Adrenal gland (tissue), 12 donors: ENCODE data around the gene CTNNBIP1. TPM values are rescaled to one million over a fixed set of nuclear protein-coding genes. Genes with fewer than 3 reads are reported as not detected.

Experiments used
- DNase-seq, 7 donors: peaks; one replicate each; pipeline ENCODE4 v3.0.0-alpha.2; 2019 to 2020
- H3K27ac ChIP-seq, 5 donors: fragments of 200-600 bp; sonication (generic) in 4 of 5; 1 replicate in 3 of 5; 2 replicates in 2 of 5; pipeline versions ENCODE4 v1.5.1 to v1.8.0; 2016 to 2020; ENCODE audit warnings: mild to moderate bottlenecking in 1 of 5
- H3K27me3 ChIP-seq: fragments of 200-600 bp; 2 replicates; pipeline ENCODE4 v1.8.0; 2021
- H3K36me3 ChIP-seq, 2 donors: fragments of 200-600 bp; replicated peaks in 1 of 2; 1 replicate in 1 of 2; 2 replicates in 1 of 2; pipeline versions ENCODE4 v1.5.1 to v1.8.0; 2018 to 2022
- H3K4me1 ChIP-seq, 2 donors: fragments of 200-600 bp; replicated peaks in 1 of 2; 1 replicate in 1 of 2; 2 replicates in 1 of 2; pipeline versions ENCODE4 v1.5.1 to v1.8.0; 2018 to 2021
- H3K4me3 ChIP-seq, 4 donors: fragments of 200-600 bp; sonication (generic) in 3 of 4; one replicate each; pipeline ENCODE4 v1.5.1; 2016 to 2018
- H3K9me3 ChIP-seq, 3 donors: fragments of 200-600 bp; sonication (generic) in 1 of 3; replicated peaks in 1 of 3; 1 replicate in 2 of 3; 2 replicates in 1 of 3; pipeline versions ENCODE4 v1.5.1 to v1.8.0; 2016 to 2021
- POLR2A ChIP-seq, 2 donors: fragments of 450-650 bp; IDR thresholded peaks; one replicate each; pipeline ENCODE4 v1.6.1; 2017; ENCODE audit warnings: antibody characterized with exemption in 2 of 2, mild to moderate bottlenecking in 2 of 2, moderate library complexity in 1 of 2
- WGBS, 4 donors: extraction: QIAGEN DNeasy Blood & Tissue Kit in 2 of 4; methylation state at CpG; one replicate each; pipeline versions ENCODE4 v1.1.5 to v1.1.7; 2013 to 2017; 5-methylcytosine and 5-hydroxymethylcytosine counted together
- intact Hi-C, 2 donors: fragments of 100-400 bp; cut with DNase I; formaldehyde crosslinking; loops; one replicate each; pipeline versions ENCODE4 v1.14.1 to v1.15.0; 2022 to 2023
- polyA plus RNA-seq, 3 donors: library from polyadenylated mRNA; stranded (reverse); fragments of 200-250 nt in 2 of 3; fragments of 350-450 nt in 1 of 3; fragmentation: Illumina TruSeq in 1 of 3; extraction: RNeasy Lipid Tissue Mini Kit (QIAGEN cat#74804) in 1 of 3; gene quantifications; one replicate each; pipeline ENCODE4 v1.2.3, GENCODE V29; 2013 to 2014
- total RNA-seq, 9 donors: library from RNA; depleted of rRNA in 4 of 9; stranded (reverse); fragments of >200 nt in 4 of 9; fragments of 120-200 nt in 1 of 9; fragmentation: NEBNext Ultra II Directional in 1 of 9; extraction: Animal tissue kit (Norgen Biotek cat#: 25700) in 1 of 9; gene quantifications; one replicate each; pipeline versions ENCODE4 v1.1.0 to v1.2.4, GENCODE V29; 2013 to 2023
- TF ChIP-seq, protein P1 (sequence below), 6 experiments: fragments of 450-650 bp in 4 of 6; fragments of 200-600 bp in 2 of 6; sonication (generic) in 1 of 6; IDR thresholded peaks; 1 replicate in 5 of 6; 2 replicates in 1 of 6; pipeline versions ENCODE4 v1.5.1 to v1.8.0; 2016 to 2021; ENCODE audit warnings: antibody characterized with exemption in 6 of 6, mild to moderate bottlenecking in 2 of 6, moderate library complexity in 1 of 6
- donor health status: healthy with polysubstance abuse.
- donor health status: Bipolar disorder and iron deficiency.
- donor health status: DM: yes; HTN: yes; CAD: no.
- donor health status: DM: no; HTN: no; CAD: no.
- donor health status: DM: no; HTN: no; CAD: no.
- donor health status: DM: yes; HTN: yes; CAD: no.

Gene CTNNBIP1
- total and polyA plus RNA-seq, 12 donors, result 6.8 to 26.9 (median 16.0) TPM

DNA sequence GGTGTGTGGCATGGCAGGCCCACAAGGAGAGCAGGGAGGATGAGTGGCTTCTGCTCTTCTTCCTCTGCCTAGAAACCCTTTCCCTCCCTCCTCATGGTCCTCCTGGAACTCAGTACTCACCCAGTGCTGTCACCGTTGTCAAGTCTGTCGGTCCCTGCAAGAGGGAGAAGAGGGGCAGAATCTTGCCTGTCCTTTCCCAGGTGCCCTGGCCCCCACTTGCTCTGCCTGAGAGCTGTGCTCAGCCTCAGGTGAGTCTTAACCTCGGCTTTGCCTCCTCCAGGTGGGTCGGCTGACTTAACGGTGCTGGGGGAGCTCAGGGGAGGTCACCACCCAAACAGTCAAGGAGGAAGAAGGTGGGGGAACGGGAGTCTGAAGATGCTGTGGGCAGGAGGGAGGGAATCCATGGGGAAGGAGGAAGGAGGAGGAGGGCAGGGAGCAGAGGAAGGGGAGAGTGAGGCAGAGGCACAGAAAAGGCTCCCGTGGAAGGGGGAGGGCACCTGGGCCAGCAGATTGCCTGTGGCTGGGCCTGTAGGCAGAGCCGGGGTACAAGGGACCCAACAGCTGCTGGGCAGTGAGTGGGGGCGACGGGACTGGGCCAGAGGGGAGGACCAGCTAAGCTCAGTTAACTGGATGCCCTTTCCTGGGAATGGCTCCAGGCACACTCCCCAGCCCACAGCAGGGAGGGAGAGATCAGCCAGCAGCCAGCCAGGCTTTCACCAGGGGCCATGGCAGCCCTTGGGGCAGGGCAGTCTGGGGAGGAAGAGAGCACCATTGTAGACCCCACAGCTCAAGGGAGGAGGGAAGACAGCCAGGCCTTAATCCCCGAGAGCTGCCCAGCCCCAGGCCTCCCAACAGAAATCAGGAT lies 26.3 kb downstream of the CTNNBIP1 start:
- 83 to 92% (median 86%) methylated on average over 8 to 11 of the region's 11 CpGs for WGBS, 4 donors
- H3K4me3 ChIP-seq, result no peak overlapping the region
- intact Hi-C loops, result no loop called here
- H3K4me1 ChIP-seq, result no peaks in the 10 kb centered on the region
- TF ChIP-seq, protein P1, sequence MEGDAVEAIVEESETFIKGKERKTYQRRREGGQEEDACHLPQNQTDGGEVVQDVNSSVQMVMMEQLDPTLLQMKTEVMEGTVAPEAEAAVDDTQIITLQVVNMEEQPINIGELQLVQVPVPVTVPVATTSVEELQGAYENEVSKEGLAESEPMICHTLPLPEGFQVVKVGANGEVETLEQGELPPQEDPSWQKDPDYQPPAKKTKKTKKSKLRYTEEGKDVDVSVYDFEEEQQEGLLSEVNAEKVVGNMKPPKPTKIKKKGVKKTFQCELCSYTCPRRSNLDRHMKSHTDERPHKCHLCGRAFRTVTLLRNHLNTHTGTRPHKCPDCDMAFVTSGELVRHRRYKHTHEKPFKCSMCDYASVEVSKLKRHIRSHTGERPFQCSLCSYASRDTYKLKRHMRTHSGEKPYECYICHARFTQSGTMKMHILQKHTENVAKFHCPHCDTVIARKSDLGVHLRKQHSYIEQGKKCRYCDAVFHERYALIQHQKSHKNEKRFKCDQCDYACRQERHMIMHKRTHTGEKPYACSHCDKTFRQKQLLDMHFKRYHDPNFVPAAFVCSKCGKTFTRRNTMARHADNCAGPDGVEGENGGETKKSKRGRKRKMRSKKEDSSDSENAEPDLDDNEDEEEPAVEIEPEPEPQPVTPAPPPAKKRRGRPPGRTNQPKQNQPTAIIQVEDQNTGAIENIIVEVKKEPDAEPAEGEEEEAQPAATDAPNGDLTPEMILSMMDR (IDR thresholded peaks at IDR 0.05), result no peak
- TF ChIP-seq POLR2A (IDR thresholded peaks at IDR 0.05), result no peak
- no peak for DNase-seq
- no peaks in the 10 kb centered on the region for H3K36me3 ChIP-seq
- no peaks in the 10 kb centered on the region for H3K27me3 ChIP-seq
- no peaks in the 10 kb centered on the region for H3K9me3 ChIP-seq
- H3K27ac ChIP-seq, result no peak overlapping the region

DNA sequence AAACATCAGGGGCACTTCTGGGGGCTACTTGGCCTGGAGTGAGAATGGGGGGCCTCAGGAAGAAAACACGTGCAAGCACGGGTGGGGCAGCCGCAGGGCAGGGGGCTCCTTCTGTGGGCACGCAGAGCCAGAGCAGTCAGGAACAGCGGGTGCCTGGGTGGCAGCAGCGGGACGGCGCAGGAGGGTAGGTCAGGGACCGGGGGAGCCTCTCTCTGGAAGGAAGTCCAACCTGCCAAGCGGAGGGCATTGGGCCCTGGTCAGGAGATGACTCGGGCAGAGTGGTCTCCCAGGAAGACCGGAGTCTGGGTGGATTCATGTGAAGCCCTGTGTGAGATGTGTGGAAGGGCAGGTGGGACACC lies 27.1 kb downstream of the CTNNBIP1 start:
- Histone ChIP-seq H3K36me3 (no peaks in the 10 kb centered on the region), H3K4me3 (no peak overlapping the region), H3K27me3 (no peaks in the 10 kb centered on the region), H3K27ac (no peak overlapping the region), H3K4me1 (no peaks in the 10 kb centered on the region), H3K9me3 (no peaks in the 10 kb centered on the region)
- intact Hi-C loops, result no loop called here
- WGBS, 4 donors, result 91 to 95% (median 93%) methylated on average over 12 of the region's 12 CpGs
- no peak for DNase-seq
- TF ChIP-seq POLR2A (IDR thresholded peaks at IDR 0.05), result no peak
- TF ChIP-seq, protein P1 (IDR thresholded peaks at IDR 0.05), result no peak

DNA sequence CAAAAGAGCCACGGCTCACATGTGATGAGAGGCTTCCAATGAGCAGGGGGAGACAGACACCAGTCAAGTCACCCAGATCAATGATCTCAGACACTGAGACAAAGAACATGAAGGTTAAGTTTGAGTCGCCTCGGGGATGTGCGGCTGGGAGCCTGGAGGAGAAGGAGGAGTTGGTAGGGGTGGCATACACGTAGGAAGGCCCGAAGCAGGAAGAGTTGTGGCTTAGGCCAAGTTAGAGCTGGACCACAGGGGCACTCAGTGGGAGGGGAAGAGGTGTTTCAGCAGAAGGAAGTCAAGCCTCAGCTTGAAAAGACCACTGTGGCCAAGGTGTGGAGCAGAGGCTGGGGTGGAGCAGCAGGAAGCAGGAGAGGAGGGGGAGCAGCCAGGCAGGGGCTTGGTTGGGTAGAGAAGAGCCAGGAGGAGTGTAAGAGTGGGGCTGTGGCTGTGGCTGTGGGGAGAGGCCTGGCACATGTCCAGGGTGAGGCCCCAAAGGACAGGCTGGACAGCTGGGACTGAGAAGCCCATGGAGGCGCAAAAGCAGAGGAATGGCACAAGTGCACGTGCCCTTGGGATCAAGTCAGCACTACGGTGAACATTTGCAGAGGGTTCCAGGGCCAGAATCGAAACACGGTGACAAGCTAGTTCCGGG lies 27.6 kb downstream of the CTNNBIP1 start:
- Histone ChIP-seq H3K27me3 (no peaks in the 10 kb centered on the region), H3K4me3 (no peak overlapping the region), H3K36me3 (no peaks in the 10 kb centered on the region), H3K9me3 (no peaks in the 10 kb centered on the region), H3K4me1 (no peaks in the 10 kb centered on the region), H3K27ac (no peak overlapping the region)
- TF ChIP-seq, protein P1 (IDR thresholded peaks at IDR 0.05), result no peak
- TF ChIP-seq POLR2A (IDR thresholded peaks at IDR 0.05), result no peak
- WGBS, 4 donors, result 82 to 91% (median 88%) methylated on average over 12 of the region's 12 CpGs
- DNase-seq, result no peak
- intact Hi-C loops, result no loop called here

DNA sequence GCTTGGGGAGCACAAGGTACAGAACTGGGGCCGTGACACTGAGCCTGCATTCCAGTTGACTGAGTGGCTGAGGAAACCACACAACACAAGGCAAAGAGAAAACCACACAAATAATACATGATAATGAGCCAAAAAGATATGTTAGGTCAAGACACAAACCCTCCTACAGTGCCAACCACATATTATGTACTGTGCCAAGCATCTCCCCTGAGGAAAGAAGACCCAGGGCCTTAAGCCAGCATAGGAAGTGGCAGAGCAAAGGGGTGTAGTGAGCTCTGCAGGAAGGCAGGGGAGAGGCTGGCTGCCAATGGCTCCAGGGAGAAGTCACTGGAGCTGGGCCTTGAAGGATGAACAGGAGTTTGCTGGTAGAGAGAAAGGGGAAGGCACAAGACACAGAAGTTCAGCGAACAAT lies 28.2 kb downstream of the CTNNBIP1 start:
- TF ChIP-seq, protein P1 (IDR thresholded peaks at IDR 0.05), result no peak
- no peak for TF ChIP-seq POLR2A (IDR thresholded peaks at IDR 0.05)

More for the DNA sequence above, 28.2 kb downstream of the CTNNBIP1 start:
- Histone ChIP-seq H3K27ac (no peak overlapping the region), H3K4me1 (no peaks in the 10 kb centered on the region), H3K27me3 (no peaks in the 10 kb centered on the region), H3K4me3 (no peak overlapping the region), H3K36me3 (no peaks in the 10 kb centered on the region), H3K9me3 (no peaks in the 10 kb centered on the region)
- intact Hi-C loops, result no loop called here
- WGBS, 4 donors, result 89 to 93% (median 91%) methylated on average over 2 of the region's 2 CpGs
- DNase-seq, result no peak
